ENCODE data around the gene MARCKS.

Gene MARCKS

DNA sequence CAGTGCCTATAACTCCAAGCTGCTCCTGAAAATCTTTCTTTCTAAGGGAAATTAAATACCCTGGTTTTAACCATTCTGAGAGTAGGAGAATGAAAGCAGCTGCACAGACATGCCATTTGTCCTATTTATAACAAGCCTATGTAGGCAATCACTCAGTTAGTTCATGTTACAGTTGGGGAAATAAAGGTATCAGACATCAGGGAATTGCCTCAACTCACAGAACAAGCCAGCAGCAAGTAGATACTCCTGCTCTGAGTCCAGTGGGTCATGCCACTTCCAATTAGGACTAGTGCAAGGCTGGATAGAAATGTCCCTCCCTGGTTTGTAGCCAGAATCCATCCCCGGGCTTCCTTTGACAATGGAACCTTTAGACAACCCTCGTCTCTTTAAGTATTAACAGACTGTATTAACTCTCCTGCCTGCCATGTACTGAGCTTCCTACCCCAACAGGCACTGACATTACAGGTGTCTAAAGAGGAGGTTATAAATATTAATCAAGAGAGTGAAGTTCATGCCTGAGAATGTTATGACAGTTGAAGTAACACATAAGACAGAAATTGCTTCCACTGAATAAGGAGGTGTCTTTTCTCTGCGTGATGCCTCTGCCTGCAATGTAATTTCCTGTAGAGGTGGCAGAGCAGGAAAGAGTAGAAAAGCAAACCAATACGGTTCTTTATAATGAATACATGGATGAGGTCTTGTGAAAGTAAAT lies 28.0 kb upstream of the MARCKS start:
- Mint-ChIP-seq H3K36me3 (ENCODE audit: low read depth) (no peaks in the 10 kb centered on the region), H3K27me3 (ENCODE audit: low read depth, poor library complexity) (peaks cover 3% of the 10 kb centered on the region), H3K4me3 (no peak overlapping the region), H3K4me1 (peaks cover 14% of the 10 kb centered on the region), H3K9me3 (peaks cover 3% of the 10 kb centered on the region), H3K27ac (no peak overlapping the region)
- DNase-seq: no peak
- TF ChIP-seq, protein P1, sequence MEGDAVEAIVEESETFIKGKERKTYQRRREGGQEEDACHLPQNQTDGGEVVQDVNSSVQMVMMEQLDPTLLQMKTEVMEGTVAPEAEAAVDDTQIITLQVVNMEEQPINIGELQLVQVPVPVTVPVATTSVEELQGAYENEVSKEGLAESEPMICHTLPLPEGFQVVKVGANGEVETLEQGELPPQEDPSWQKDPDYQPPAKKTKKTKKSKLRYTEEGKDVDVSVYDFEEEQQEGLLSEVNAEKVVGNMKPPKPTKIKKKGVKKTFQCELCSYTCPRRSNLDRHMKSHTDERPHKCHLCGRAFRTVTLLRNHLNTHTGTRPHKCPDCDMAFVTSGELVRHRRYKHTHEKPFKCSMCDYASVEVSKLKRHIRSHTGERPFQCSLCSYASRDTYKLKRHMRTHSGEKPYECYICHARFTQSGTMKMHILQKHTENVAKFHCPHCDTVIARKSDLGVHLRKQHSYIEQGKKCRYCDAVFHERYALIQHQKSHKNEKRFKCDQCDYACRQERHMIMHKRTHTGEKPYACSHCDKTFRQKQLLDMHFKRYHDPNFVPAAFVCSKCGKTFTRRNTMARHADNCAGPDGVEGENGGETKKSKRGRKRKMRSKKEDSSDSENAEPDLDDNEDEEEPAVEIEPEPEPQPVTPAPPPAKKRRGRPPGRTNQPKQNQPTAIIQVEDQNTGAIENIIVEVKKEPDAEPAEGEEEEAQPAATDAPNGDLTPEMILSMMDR (IDR thresholded peaks at IDR 0.05): no peak

DNA sequence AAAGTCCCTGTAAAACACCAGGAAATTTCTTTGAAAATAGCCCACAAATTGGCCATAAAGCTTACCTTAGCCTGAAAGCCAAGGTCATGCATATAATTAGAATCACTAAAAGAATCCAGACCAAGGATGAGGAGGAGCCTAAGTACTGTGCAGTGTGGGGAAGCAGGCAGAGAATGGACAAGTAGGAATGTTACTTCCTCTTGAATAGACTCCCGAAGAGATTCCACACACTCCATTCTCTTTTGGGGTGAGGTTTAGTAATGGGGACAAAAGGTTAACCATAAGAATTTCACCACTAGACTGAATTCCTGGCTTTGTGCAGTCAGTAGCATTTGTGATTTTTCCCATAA lies 27.5 kb upstream of the MARCKS start:
- Mint-ChIP-seq H3K36me3 (ENCODE audit: low read depth) (no peaks in the 10 kb centered on the region), H3K27ac (no peak overlapping the region), H3K4me1 (peaks cover 14% of the 10 kb centered on the region), H3K9me3 (no peaks in the 10 kb centered on the region), H3K27me3 (ENCODE audit: low read depth, poor library complexity) (peaks cover 3% of the 10 kb centered on the region), H3K4me3 (no peak overlapping the region)
- no peak for DNase-seq
- TF ChIP-seq, protein P1 (IDR thresholded peaks at IDR 0.05): no peak

DNA sequence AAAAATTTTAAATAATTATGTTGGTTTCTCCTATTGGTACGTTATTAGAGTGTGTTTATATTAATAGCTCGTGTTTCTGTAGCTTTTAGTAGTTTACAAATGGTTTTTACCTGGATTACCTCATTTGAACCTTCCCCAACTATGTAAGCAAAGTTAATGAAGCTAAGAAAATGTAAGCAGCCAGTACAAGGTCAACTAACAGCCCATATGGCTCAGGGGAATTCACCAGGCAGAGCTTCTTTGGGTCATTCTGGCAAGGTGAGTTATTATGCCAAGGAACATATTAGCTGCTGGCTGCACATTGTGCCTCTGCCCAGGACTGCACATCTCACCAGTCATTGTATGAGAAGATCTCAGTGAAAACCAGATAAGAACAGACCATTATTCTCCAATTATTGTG lies 27.0 kb upstream of the MARCKS start:
- Mint-ChIP-seq H3K4me1 (peaks cover 14% of the 10 kb centered on the region), H3K36me3 (ENCODE audit: low read depth) (no peaks in the 10 kb centered on the region), H3K27me3 (ENCODE audit: low read depth, poor library complexity) (peaks cover 3% of the 10 kb centered on the region), H3K4me3 (no peak overlapping the region), H3K9me3 (no peaks in the 10 kb centered on the region), H3K27ac (no peak overlapping the region)
- DNase-seq: no peak
- TF ChIP-seq, protein P1 (IDR thresholded peaks at IDR 0.05): no peak

DNA sequence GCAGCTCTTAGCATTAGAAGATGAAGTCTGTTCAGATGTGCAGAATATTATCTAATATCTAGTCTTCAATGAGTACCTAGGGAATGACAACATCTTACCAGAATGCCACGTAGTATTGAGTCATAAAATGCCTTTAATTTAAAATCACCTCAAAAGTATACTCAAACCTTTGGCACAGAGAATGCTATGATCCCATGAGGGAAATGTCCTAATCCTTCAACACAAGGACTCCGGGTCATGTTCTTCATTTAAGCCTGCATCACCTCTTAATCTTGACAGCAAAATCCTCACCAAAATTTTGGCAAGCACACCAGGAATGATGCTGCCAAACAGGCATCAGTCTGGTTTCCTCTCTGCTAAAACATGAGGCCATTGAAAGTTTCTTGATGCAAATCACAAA lies 23.6 kb upstream of the MARCKS start:
- Mint-ChIP-seq H3K27ac (no peak overlapping the region), H3K27me3 (ENCODE audit: low read depth, poor library complexity) (peaks cover 3% of the 10 kb centered on the region), H3K4me1 (peaks cover 7% of the 10 kb centered on the region), H3K36me3 (ENCODE audit: low read depth) (no peaks in the 10 kb centered on the region), H3K4me3 (no peak overlapping the region), H3K9me3 (no peaks in the 10 kb centered on the region)
- TF ChIP-seq, protein P1 (IDR thresholded peaks at IDR 0.05): no peak
- no peak for DNase-seq

DNA sequence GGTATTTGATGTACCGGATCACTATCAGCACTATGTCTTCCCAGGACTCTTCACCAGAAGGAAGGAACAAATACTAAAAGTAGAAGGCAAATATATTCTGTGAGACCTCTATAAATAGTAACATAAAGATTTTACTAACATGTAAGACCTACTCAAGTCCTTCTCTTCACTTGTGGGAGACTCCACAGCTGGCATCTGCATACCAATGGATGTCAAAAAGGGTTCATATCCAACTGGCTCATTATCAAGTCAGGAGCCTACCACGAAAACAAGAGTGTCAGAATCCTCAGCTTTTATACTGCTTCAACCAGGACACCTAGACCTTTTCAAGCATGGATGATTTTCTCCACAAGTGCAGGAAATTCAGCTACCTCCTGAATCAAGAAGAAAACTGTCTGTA lies 20.0 kb upstream of the MARCKS start:
- Mint-ChIP-seq H3K9me3 (no peaks in the 10 kb centered on the region), H3K27ac (no peak overlapping the region), H3K27me3 (ENCODE audit: low read depth, poor library complexity) (no peaks in the 10 kb centered on the region), H3K4me3 (no peak overlapping the region), H3K36me3 (ENCODE audit: low read depth) (no peaks in the 10 kb centered on the region), H3K4me1 (no peaks in the 10 kb centered on the region)
- no peak for DNase-seq
- TF ChIP-seq, protein P1 (IDR thresholded peaks at IDR 0.05): no peak

DNA sequence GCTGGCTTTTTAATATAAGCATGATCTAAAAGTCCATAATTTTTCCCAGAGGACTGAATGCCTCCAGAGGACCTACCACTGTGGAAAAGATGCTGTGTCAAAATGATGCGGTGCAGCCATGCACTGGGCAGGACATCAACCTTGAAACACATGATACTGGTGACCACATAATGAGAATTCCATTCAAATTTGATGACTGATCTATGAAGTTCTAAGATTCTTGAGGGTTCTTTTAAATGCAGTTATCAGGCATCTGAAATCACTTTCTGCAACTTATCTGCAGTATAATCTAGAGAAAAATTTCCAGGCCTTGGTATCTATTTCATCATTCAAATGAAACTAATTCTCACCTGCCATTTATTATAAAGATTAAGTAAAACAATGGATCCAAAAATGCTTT lies 15.0 kb upstream of the MARCKS start:
- no peak for DNase-seq
- Mint-ChIP-seq H3K4me1 (peaks cover 10% of the 10 kb centered on the region), H3K9me3 (no peaks in the 10 kb centered on the region), H3K27ac (no peak overlapping the region), H3K36me3 (ENCODE audit: low read depth) (no peaks in the 10 kb centered on the region), H3K27me3 (ENCODE audit: low read depth, poor library complexity) (no peaks in the 10 kb centered on the region), H3K4me3 (no peak overlapping the region)
- TF ChIP-seq, protein P1 (IDR thresholded peaks at IDR 0.05): no peak
